Mucosa of descending colon (tissue), 3 donors: Measurements from ENCODE around the gene CAPN5. TPM values are rescaled to one million over a fixed set of nuclear protein-coding genes. Genes with fewer than 3 reads are reported as not detected.

Experiments used
- ATAC-seq: fragments of 200-7000 bp; cut with Tn5 transposase; one replicate; pipeline ENCODE4 v1.9.1; 2020; ENCODE audit warnings: mild to moderate bottlenecking, moderate library complexity
- DNase-seq, 3 donors: peaks; one replicate each; pipeline ENCODE4 v3.0.0-alpha.2; 2020
- H3K36me3 ChIP-seq: fragments of 200-600 bp; one replicate; pipeline ENCODE4 v1.8.0; 2021; ENCODE audit warnings: low read depth, mild to moderate bottlenecking
- H3K4me1 ChIP-seq: fragments of 200-600 bp; one replicate; pipeline ENCODE4 v1.8.0; 2021; ENCODE audit warnings: low read depth, mild to moderate bottlenecking
- H3K4me3 ChIP-seq: fragments of 200-600 bp; one replicate; pipeline ENCODE4 v1.8.0; 2021; ENCODE audit warnings: mild to moderate bottlenecking
- H3K9me3 ChIP-seq: fragments of 200-600 bp; one replicate; pipeline ENCODE4 v1.8.0; 2021; ENCODE audit warnings: mild to moderate bottlenecking
- CTCF ChIP-seq: fragments of 200-600 bp; IDR thresholded peaks from one replicate; pipeline ENCODE4 v1.8.0; 2022; ENCODE audit warnings: antibody characterized with exemption, mild to moderate bottlenecking
- intact Hi-C, 2 donors: fragments of 100-400 bp; cut with DNase I in 1 of 2; cut with micrococcal nuclease in 1 of 2; formaldehyde crosslinking; loops; one replicate each; pipeline versions ENCODE4 v1.11.0 to v1.11.1; 2022; cut with DNase I, micrococcal nuclease
- total RNA-seq, 3 donors: library from RNA; stranded (reverse); fragmentation: NEBNext Ultra II Directional in 2 of 3; extraction: Animal tissue kit (Norgen Biotek cat#: 25700) in 2 of 3; gene quantifications; one replicate each; pipeline versions ENCODE4 v1.2.1 to v1.2.4, GENCODE V29; 2021 to 2023
- donor health status: DM: no; HTN: no; CAD: no; lungs with moderate emphysema.
- donor health status: DM: no; HTN: no; CAD: no.
- donor health status: DM: no; HTN: yes; CAD: no.

The CAPN5 gene
- total RNA-seq, 3 donors from 2014 or later, result 142 to 351 (median 253) TPM

GRCh38 chr11:77158041-77158695 is 91.4 kb downstream of the CAPN5 start:
- no peaks in the 10 kb centered on the region for H3K9me3 ChIP-seq
- H3K4me3 ChIP-seq, result no peak overlapping the region
- intact Hi-C loops, result no loop called here
- no peaks in the 10 kb centered on the region for H3K36me3 ChIP-seq
- DNase-seq, result peak in 2 of 3 donors; percentile 44 to 54
- TF ChIP-seq CTCF, result no peak
- peak; percentile 59 for ATAC-seq
- H3K4me1 ChIP-seq, result no peaks in the 10 kb centered on the region

GRCh38 chr11:77159219-77159936 is 92.6 kb downstream of the CAPN5 start:
- no peak for ATAC-seq
- Histone ChIP-seq H3K9me3 (no peaks in the 10 kb centered on the region), H3K4me3 (no peak overlapping the region), H3K4me1 (no peaks in the 10 kb centered on the region), H3K36me3 (no peaks in the 10 kb centered on the region)
- DNase-seq, result no peak
- no peak for TF ChIP-seq CTCF
- intact Hi-C loops, result no loop called here

- Histone ChIP-seq H3K4me1 (no peaks in the 10 kb centered on the region), H3K4me3 (no peak overlapping the region), H3K9me3 (no peaks in the 10 kb centered on the region), H3K36me3 (no peaks in the 10 kb centered on the region)
- DNase-seq (peak in 1 of 3 donors; percentile 40), ATAC-seq (no peak)
- intact Hi-C loops, result no loop called here
- no peak for TF ChIP-seq CTCF
Observed at GRCh38 chr11:77159937-77160495, 93.2 kb downstream of the CAPN5 start.

GRCh38 chr11:77163271-77163670 is 96.5 kb downstream of the CAPN5 start:
- intact Hi-C loops, result no loop called here
- H3K36me3 ChIP-seq, result no peaks in the 10 kb centered on the region
- H3K4me3 ChIP-seq, result no peak overlapping the region
- TF ChIP-seq CTCF, result no peak
- ATAC-seq, result no peak
- DNase-seq, result no peak
- no peaks in the 10 kb centered on the region for H3K4me1 ChIP-seq
- no peaks in the 10 kb centered on the region for H3K9me3 ChIP-seq

GRCh38 chr11:77165066-77165465 is 98.3 kb downstream of the CAPN5 start:
- Histone ChIP-seq H3K4me3 (no peak overlapping the region), H3K4me1 (no peaks in the 10 kb centered on the region), H3K9me3 (no peaks in the 10 kb centered on the region), H3K36me3 (no peaks in the 10 kb centered on the region)
- ATAC-seq (no peak), DNase-seq (peak in 1 of 3 donors; percentile 29)
- TF ChIP-seq CTCF, result no peak
- intact Hi-C loops, result no loop called here
